Measurements from ENCODE around the gene PRKCE. TPM values are rescaled to one million over a fixed set of nuclear protein-coding genes. Genes with fewer than 3 reads are reported as not detected.

The PRKCE gene
- total RNA-seq, 1 experiment from 2014 or later = 1.3 TPM

- H3K23me2 ChIP-seq (ENCODE audit: insufficient read length, low read depth, low read length, poor library complexity, severe bottlenecking) = no peaks in the 10 kb centered on the region
- H3K4me2 ChIP-seq (ENCODE audit: insufficient read depth, insufficient read length, low read length) = no peak overlapping the region
- no peak overlapping the region for H2BK12ac ChIP-seq (ENCODE audit: insufficient read length, low read depth, low read length)
- H3K27ac ChIP-seq (ENCODE audit: insufficient read length, low read depth, low read length) = no peak overlapping the region
- no peak for DNase-seq
- no peaks in the 10 kb centered on the region; the same call in 1 of the 2 replicates for H3K27me3 ChIP-seq (ENCODE audit: insufficient read depth, low read length)
- H4K20me1 ChIP-seq (ENCODE audit: control insufficient read depth, insufficient read depth, insufficient read length) = no peaks in the 10 kb centered on the region
- H3K4me1 ChIP-seq (ENCODE audit: insufficient read depth, low read length) = peaks cover 4% of the 10 kb centered on the region; the same call in 1 of the 2 replicates
- H3K14ac ChIP-seq (ENCODE audit: insufficient read depth, low read length) = no peak overlapping the region
- H2BK15ac ChIP-seq (ENCODE audit: low read depth, low read length) = no peak overlapping the region
- H3K27ac Mint-ChIP-seq = no peak overlapping the region; a peak in 1 of 7 replicates
- H3K9me3 Mint-ChIP-seq = no peaks in the 10 kb centered on the region
- no peak overlapping the region for H4K91ac ChIP-seq (ENCODE audit: insufficient read length, low read depth, low read length)
- no peak overlapping the region for H3K23ac ChIP-seq (ENCODE audit: insufficient read length, low read depth, low read length)
- H3K36me3 Mint-ChIP-seq (ENCODE audit: insufficient read depth in 1 of 3, low read depth in 3 of 3) = no peaks in the 10 kb centered on the region
- H3K56ac ChIP-seq (ENCODE audit: insufficient read length, low read depth, low read length) = no peak overlapping the region
- no peak overlapping the region for H2AK5ac ChIP-seq (ENCODE audit: insufficient read length, low read length)
- H3K4ac ChIP-seq (ENCODE audit: low read depth, low read length) = no peak overlapping the region
- no peak overlapping the region for H2BK120ac ChIP-seq (ENCODE audit: low read depth, low read length, poor library complexity, severe bottlenecking)
- no peak overlapping the region for H3K18ac ChIP-seq (ENCODE audit: insufficient read length, low read depth, low read length)
- no peak overlapping the region for H2BK5ac ChIP-seq (ENCODE audit: insufficient read length, low read length)
- no peak overlapping the region for H3K4me3 Mint-ChIP-seq
- H4K8ac ChIP-seq (replicated peaks; ENCODE audit: insufficient read length, low read depth, low read length) = no peak overlapping the region
- no peak overlapping the region for H3K9ac ChIP-seq (ENCODE audit: extremely low read depth, insufficient read length, low read length)
- no peaks in the 10 kb centered on the region for H3K9me3 ChIP-seq (ENCODE audit: control insufficient read depth, low read depth, low read length)
- no peak overlapping the region for H3T11ph ChIP-seq (ENCODE audit: low read length)
- H3K79me1 ChIP-seq (ENCODE audit: insufficient read depth, low read depth, low read length, poor library complexity, severe bottlenecking) = no peaks in the 10 kb centered on the region
- H4K5ac ChIP-seq (ENCODE audit: insufficient read length, low read depth, low read length) = no peak overlapping the region
- no peak for TF ChIP-seq CTCF (conservative IDR thresholded peaks at IDR 0.05)
- H3K27me3 Mint-ChIP-seq (ENCODE audit: low read depth) = peaks cover 2% of the 10 kb centered on the region; the same call in 1 of the 2 replicates
- no peak overlapping the region for H2BK20ac ChIP-seq (ENCODE audit: low read depth, low read length, poor library complexity, severe bottlenecking)
- H3K4me1 Mint-ChIP-seq = 0 out of 4 replicates have a peak, but pooled peaks cover 0 to 3% of the 10 kb centered on the region in 2 experiments
- WGBS (ENCODE audit: extremely low coverage, insufficient read length, low lambda C conversion rate) = no CpG with 5 or more reads among the region's 5 CpGs
- H2AFZ ChIP-seq (ENCODE audit: low read length) = no peak overlapping the region
- no peaks in the 10 kb centered on the region for H3K79me2 ChIP-seq (ENCODE audit: insufficient read depth, low read length)
Observed at GRCh38 chr2:46136481-46136880, 485.0 kb downstream of the PRKCE start.
